ENCODE results near the gene ZNF783. TPM values are rescaled to one million over a fixed set of nuclear protein-coding genes. Genes with fewer than 3 reads are reported as not detected.

ZNF783 gene
- total and polyA plus RNA-seq, 4 experiments from 2014 or later, result 2.7 to 43.5 (median 25.3) TPM

DNA sequence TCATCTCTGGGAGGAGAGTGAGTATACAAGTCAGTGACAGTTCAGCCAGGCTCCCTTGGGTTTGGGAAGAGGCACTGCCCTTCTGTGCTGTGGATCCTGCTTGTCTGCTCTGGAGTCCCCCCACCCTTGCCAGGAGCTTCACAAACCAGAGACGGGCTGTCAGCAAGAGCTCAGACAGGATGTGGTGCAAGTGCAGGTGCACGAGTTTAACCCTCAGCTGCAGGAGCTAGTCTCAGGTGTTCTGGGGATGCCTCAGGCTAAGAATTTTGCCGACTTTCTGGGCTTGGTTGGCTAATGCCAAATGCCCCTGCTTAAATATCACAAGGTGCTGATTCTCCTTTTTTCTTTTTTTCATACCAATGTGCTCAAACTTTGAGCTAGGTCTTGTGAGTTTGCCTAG lies 22.3 kb downstream of the ZNF783 start:
- peak overlapping the region in 1 of 2 donors; percentile 72 for H3K4me3 ChIP-seq (ENCODE audit: low read length in 2 of 2)
- Mint-ChIP-seq H3K27ac (peak overlapping the region; percentile 87 to 93 (median 91)), H3K9me3 (no peaks in the 10 kb centered on the region), H3K27me3 (no peaks in the 10 kb centered on the region), H3K4me3 (peak overlapping the region; percentile 75 to 90 (median 86)), H3K36me3 (peaks cover 7 to 15% of the 10 kb centered on the region in 2 donors), H3K4me1 (peaks cover 26 to 53% (median 40%) of the 10 kb centered on the region in 4 donors)
- intact Hi-C loops (cut with micrococcal nuclease), result loop anchor here (2.0 kb wide), 1 partner anchor 76 kb away; no protein-coding TSS in a partner anchor
- no peaks in the 10 kb centered on the region for H3K27me3 ChIP-seq (ENCODE audit: insufficient read depth, low read length)
- ChIA-PET POLR2A (ENCODE audit: partially characterized antibody) (interaction anchor here (0.6 to 3.6 kb wide), 10 partner anchors 9 to 176 kb away, joined by 3 to 102 read pairs (median 6); partner anchors contain the start of genes ZNF282, ZNF398, ZNF425 and ZNF777), CTCF (ENCODE audit: partially characterized antibody) (interaction anchor here (0.7 to 3.8 kb wide), 22 partner anchors 8 to 341 kb away, joined by 3 to 63 read pairs (median 4); partner anchors contain the start of genes ZNF212, ZNF282, ZNF398 and ZNF777)
- peak; percentile 67 to 78 (median 75) for DNase-seq
- peaks cover 38% of the 10 kb centered on the region for H3K4me1 ChIP-seq (ENCODE audit: insufficient read depth, low read length)
- no peaks in the 10 kb centered on the region for H3K9me3 ChIP-seq (ENCODE audit: control insufficient read depth in 1 of 2, low read length in 2 of 2)
- peaks cover 3% of the 10 kb centered on the region for H3K36me3 ChIP-seq (ENCODE audit: insufficient read depth, low read length)
- peak overlapping the region; percentile 57 for H3K27ac ChIP-seq (ENCODE audit: low read depth, low read length)

- ChIA-PET POLR2A (ENCODE audit: partially characterized antibody) (interaction anchor here (0.6 to 3.6 kb wide), 14 partner anchors 9 to 1724 kb away, joined by 3 to 102 read pairs (median 5); partner anchors contain the start of genes ZNF282, ZNF398, ZNF777 and ZNF783), CTCF (ENCODE audit: partially characterized antibody) (interaction anchor here (0.6 to 3.8 kb wide), 25 partner anchors 9 to 340 kb away, joined by 3 to 63 read pairs (median 4); partner anchors contain the start of genes ZNF212, ZNF282, ZNF398 and ZNF777)
- Histone ChIP-seq H3K9me3 (ENCODE audit: control insufficient read depth in 1 of 2, low read length in 2 of 2) (no peaks in the 10 kb centered on the region), H3K4me1 (ENCODE audit: insufficient read depth, low read length) (peaks cover 38% of the 10 kb centered on the region), H3K27ac (ENCODE audit: low read depth, low read length) (peak overlapping the region; percentile 57), H3K4me3 (ENCODE audit: low read length in 2 of 2) (peak overlapping the region; percentile 49 to 72), H3K27me3 (ENCODE audit: insufficient read depth, low read length) (no peaks in the 10 kb centered on the region), H3K36me3 (ENCODE audit: insufficient read depth, low read length) (peaks cover 3% of the 10 kb centered on the region)
- DNase-seq, result peak; percentile 96 to 98 (median 98)
- Mint-ChIP-seq H3K27ac (peak overlapping the region; percentile 87 to 93 (median 91)), H3K4me3 (peak overlapping the region; percentile 80 to 96 (median 90)), H3K4me1 (peaks cover 26 to 53% (median 40%) of the 10 kb centered on the region in 4 donors), H3K27me3 (no peaks in the 10 kb centered on the region), H3K36me3 (peaks cover 4 to 13% of the 10 kb centered on the region in 2 donors), H3K9me3 (no peaks in the 10 kb centered on the region)
- intact Hi-C loops (cut with micrococcal nuclease), result loop anchor here (1.0 to 2.0 kb wide), 5 partner anchors 23 to 212 kb away; partner anchors contain the start of genes ZNF212, ZNF746 and ZNF783
Observed at GRCh38 chr7:149284850-149285585, 23.0 kb downstream of the ZNF783 start.

DNA sequence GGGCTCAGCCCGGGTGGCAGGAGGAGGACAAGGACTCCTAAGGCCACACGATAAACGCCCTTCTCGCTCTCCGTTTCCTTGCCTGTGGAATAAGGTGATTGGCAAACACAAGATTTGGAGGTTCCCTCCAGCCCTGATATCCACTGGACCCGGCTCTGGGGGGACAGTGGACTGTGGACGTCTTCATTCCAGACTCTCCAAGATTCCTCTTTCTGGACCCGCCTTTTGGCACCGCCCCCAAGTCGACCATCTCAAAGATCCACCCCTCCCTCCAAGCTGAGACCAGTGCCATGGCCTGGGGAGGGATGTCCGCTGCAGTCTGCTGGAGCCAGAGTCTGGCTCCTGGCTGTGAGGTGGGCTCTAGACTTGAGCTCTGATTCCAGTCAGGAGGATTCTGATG lies 23.6 kb downstream of the ZNF783 start:
- intact Hi-C loops (cut with micrococcal nuclease), result loop anchor here (1.0 to 2.0 kb wide), 5 partner anchors 23 to 212 kb away; partner anchors contain the start of genes ZNF212, ZNF746 and ZNF783
- Mint-ChIP-seq H3K27me3 (no peaks in the 10 kb centered on the region), H3K27ac (peak overlapping the region; percentile 51 to 91 (median 87)), H3K4me1 (peaks cover 27 to 53% (median 40%) of the 10 kb centered on the region in 4 donors), H3K36me3 (peaks cover 4 to 11% of the 10 kb centered on the region in 2 donors), H3K4me3 (peak overlapping the region; percentile 80 to 96 (median 90)), H3K9me3 (no peaks in the 10 kb centered on the region)
- POLR2A ChIA-PET (ENCODE audit: partially characterized antibody), result interaction anchor here (0.6 to 3.6 kb wide), 12 partner anchors 17 to 1724 kb away, joined by 3 to 102 read pairs (median 6); partner anchors contain the start of genes ZNF282, ZNF398, ZNF777 and ZNF783
- H3K36me3 ChIP-seq (ENCODE audit: insufficient read depth, low read length), result peaks cover under 1% of the 10 kb centered on the region
- no peaks in the 10 kb centered on the region for H3K9me3 ChIP-seq (ENCODE audit: control insufficient read depth in 1 of 2, low read length in 2 of 2)
- no peak for DNase-seq
- CTCF ChIA-PET (ENCODE audit: partially characterized antibody), result interaction anchor here (0.6 to 3.8 kb wide), 17 partner anchors 9 to 339 kb away, joined by 3 to 63 read pairs (median 4); partner anchors contain the start of genes ZNF212, ZNF282, ZNF398 and ZNF777
- H3K27ac ChIP-seq (ENCODE audit: low read depth, low read length), result peak overlapping the region; percentile 57
- no peaks in the 10 kb centered on the region for H3K27me3 ChIP-seq (ENCODE audit: insufficient read depth, low read length)
- peak overlapping the region; percentile 49 to 72 for H3K4me3 ChIP-seq (ENCODE audit: low read length in 2 of 2)
- peaks cover 38% of the 10 kb centered on the region for H3K4me1 ChIP-seq (ENCODE audit: insufficient read depth, low read length)

- Mint-ChIP-seq H3K36me3 (peaks cover 4 to 8% of the 10 kb centered on the region in 2 donors), H3K27ac (peak overlapping the region in 5 of 7 donors; percentile 43 to 72 (median 51)), H3K27me3 (no peaks in the 10 kb centered on the region)
Observed at GRCh38 chr7:149286811-149287400, 24.9 kb downstream of the ZNF783 start.

GRCh38 chr7:149287622-149288021 lies 25.6 kb downstream of the ZNF783 start:
- Mint-ChIP-seq H3K9me3 (no peaks in the 10 kb centered on the region), H3K27ac (peak overlapping the region in 2 of 7 donors; percentile 43 to 51), H3K36me3 (peaks cover 0 to 4% of the 10 kb centered on the region in 2 donors), H3K27me3 (no peaks in the 10 kb centered on the region), H3K4me3 (no peak overlapping the region), H3K4me1 (peaks cover 29 to 49% (median 39%) of the 10 kb centered on the region in 4 donors)
- intact Hi-C loops (cut with micrococcal nuclease), result no loop called here
- ChIA-PET POLR2A (ENCODE audit: partially characterized antibody) (no interaction called here), CTCF (ENCODE audit: partially characterized antibody) (no interaction called here)
- Histone ChIP-seq H3K27me3 (ENCODE audit: insufficient read depth, low read length) (no peaks in the 10 kb centered on the region), H3K36me3 (ENCODE audit: insufficient read depth, low read length) (no peaks in the 10 kb centered on the region), H3K4me1 (ENCODE audit: insufficient read depth, low read length) (peaks cover 38% of the 10 kb centered on the region), H3K9me3 (ENCODE audit: control insufficient read depth in 1 of 2, low read length in 2 of 2) (no peaks in the 10 kb centered on the region), H3K27ac (ENCODE audit: low read depth, low read length) (no peak overlapping the region), H3K4me3 (ENCODE audit: low read length in 2 of 2) (no peak overlapping the region)
- no peak for DNase-seq

More at GRCh38 chr7:149286811-149287400, 24.9 kb downstream of the ZNF783 start:
- H3K27me3 ChIP-seq (ENCODE audit: insufficient read depth, low read length), result no peaks in the 10 kb centered on the region
- ChIA-PET CTCF (ENCODE audit: partially characterized antibody) (no interaction called here), POLR2A (ENCODE audit: partially characterized antibody) (interaction anchor here (3.6 kb wide), 1 partner anchor 24 kb away, joined by 102 read pairs; the partner anchor contains the start of gene ZNF783)
- H3K36me3 ChIP-seq (ENCODE audit: insufficient read depth, low read length), result no peaks in the 10 kb centered on the region
- peaks cover 28 to 53% (median 40%) of the 10 kb centered on the region in 4 donors for H3K4me1 Mint-ChIP-seq
- intact Hi-C loops (cut with micrococcal nuclease), result no loop called here
- no peaks in the 10 kb centered on the region for H3K9me3 Mint-ChIP-seq
- H3K4me3 ChIP-seq (ENCODE audit: low read length in 2 of 2), result no peak overlapping the region
- DNase-seq, result no peak
- H3K9me3 ChIP-seq (ENCODE audit: control insufficient read depth in 1 of 2, low read length in 2 of 2), result no peaks in the 10 kb centered on the region
- H3K27ac ChIP-seq (ENCODE audit: low read depth, low read length), result no peak overlapping the region
- peak overlapping the region; percentile 3 to 96 (median 90) for H3K4me3 Mint-ChIP-seq
- peaks cover 38% of the 10 kb centered on the region for H3K4me1 ChIP-seq (ENCODE audit: insufficient read depth, low read length)

- intact Hi-C loops (cut with micrococcal nuclease), result no loop called here
- ChIA-PET POLR2A (ENCODE audit: partially characterized antibody) (no interaction called here), CTCF (ENCODE audit: partially characterized antibody) (no interaction called here)
- no peaks in the 10 kb centered on the region for H3K9me3 ChIP-seq (ENCODE audit: control insufficient read depth in 1 of 2, low read length in 2 of 2)
- H3K4me3 ChIP-seq (ENCODE audit: low read length in 2 of 2), result no peak overlapping the region
- no peak overlapping the region for H3K4me3 Mint-ChIP-seq
- H3K27ac ChIP-seq (ENCODE audit: low read depth, low read length), result no peak overlapping the region
- H3K9me3 Mint-ChIP-seq, result no peaks in the 10 kb centered on the region
- H3K36me3 ChIP-seq (ENCODE audit: insufficient read depth, low read length), result no peaks in the 10 kb centered on the region
- H3K27ac Mint-ChIP-seq, result no peak overlapping the region
- H3K27me3 ChIP-seq (ENCODE audit: insufficient read depth, low read length), result no peaks in the 10 kb centered on the region
- no peak for DNase-seq
- peaks cover 30% of the 10 kb centered on the region for H3K4me1 ChIP-seq (ENCODE audit: insufficient read depth, low read length)
- H3K27me3 Mint-ChIP-seq, result no peaks in the 10 kb centered on the region
- peaks cover 24 to 41% (median 33%) of the 10 kb centered on the region in 4 donors for H3K4me1 Mint-ChIP-seq
- H3K36me3 Mint-ChIP-seq, result peaks cover 6 to 8% of the 10 kb centered on the region in 2 donors
Observed at GRCh38 chr7:149289262-149289661, 27.3 kb downstream of the ZNF783 start.
